GM21576 (cell line): ENCODE measurements around the gene TFR2.
A peak's percentile ranks its signal among the peaks of the same experiment; 100 is the strongest.

Source experiments
- ATAC-seq: cut with Tn5 transposase; IDR thresholded peaks from one replicate; pipeline ENCODE4 v1.9.1; 2021; ENCODE audit warnings: mild to moderate bottlenecking, moderate library complexity; ENCODE audit not compliant: unreplicated experiment

TFR2 gene

DNA sequence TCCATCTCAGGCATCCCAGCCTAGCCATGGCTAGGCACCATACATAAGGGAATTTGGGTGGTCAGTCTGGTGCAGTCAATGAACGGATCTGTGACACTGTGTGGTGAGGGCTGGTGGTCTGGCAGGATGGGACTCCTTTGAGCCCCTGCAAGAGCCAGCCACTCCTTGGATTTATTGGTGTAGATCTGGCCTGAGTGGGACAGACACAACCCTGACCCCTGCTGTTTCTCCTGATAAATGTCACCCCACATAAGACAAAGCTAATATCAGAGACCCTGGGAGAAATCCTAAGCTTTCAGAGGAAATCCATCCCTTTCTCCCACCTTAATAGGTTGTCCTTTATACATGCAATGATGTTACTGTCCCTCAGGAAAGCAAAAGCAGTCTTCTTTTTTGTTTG, 52.9 kb downstream of the TFR2 start:
- ATAC-seq: no peak

DNA sequence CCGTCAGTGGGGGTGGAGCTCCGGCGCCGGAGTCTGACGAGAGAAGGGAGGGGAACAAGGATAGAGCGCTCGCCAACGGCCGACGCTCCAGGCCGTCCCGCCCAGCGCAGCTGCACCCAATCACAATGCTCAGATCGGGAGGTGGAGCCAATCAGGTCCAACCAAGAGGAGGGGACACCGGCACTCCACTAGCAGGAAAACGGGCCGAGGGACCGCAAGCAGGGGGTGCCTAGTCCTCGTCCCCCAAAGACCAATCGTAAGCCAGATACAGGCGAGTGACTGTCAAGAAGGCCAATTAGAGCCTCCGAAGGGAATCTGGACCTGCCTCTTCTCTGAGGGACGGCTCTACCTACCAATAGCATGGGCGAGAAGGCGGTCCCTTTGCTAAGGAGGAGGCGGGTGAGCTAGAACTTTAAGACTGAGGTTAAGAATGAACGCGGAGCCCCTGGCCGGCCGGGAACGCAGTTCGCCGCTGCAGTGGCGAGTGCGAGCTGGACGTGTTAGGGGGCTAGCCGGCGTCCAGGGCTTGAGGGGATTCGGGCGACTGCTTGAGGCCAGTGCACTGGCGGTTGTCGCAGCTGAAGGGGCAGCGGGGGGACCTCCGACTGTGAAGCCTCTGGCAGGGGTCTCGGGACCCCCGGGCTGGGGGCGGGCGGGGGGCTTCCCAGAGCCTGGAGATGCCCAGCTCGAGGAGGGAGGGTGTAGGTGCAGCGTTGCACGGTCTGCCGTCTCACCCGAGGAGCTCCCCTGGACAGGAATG, 54.9 kb downstream of the TFR2 start, which contains the start of gene FBXO24:
TSS of gene FBXO24 (plus strand) at position 63 of the 760 bp plus-strand sequence. CDS start at position 361, 298 bp downstream.
- ATAC-seq: peak; percentile 78

DNA sequence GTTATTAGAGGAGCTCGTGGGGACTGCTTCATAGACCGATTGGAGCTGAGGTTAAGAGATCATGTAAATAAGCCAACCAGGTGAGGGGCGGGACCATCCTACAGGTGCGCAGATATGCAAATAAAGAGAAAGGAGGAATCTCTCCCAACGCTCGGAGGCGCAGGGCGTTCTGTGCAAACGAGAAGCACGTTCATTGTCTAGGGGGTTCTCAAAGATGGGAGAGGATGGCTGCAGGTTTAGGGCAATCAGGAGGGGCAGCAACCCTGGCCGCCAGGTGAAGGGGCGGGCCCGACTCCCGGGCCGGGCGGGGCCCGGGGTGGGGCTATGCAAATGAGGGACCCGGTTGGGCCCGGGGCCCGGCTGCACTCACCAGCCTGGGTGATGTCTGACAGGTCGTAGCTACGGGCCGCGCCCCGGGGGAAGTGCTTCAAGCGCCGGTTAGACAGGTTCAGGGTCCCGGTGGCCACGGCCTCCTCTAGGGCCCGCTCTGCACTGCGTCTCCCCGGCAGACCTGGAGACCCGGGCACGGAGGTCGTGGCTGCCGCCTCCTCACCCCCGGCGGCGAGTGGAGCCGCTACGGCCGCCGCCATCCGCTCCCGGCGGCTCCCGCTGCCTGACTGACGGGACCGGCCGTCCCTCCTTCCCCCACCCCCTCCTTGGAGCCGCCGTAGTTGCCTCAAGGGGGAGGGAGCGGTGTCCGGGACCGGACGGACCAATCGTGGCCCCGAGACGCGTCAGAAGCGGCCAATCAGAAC, 55.7 kb downstream of the TFR2 start, which contains the start of gene LRCH4:
TSS of gene LRCH4 (minus strand) at position 619 of the 755 bp plus-strand sequence. CDS start at position 590, 29 bp downstream.
- peak; percentile 23 for ATAC-seq

DNA sequence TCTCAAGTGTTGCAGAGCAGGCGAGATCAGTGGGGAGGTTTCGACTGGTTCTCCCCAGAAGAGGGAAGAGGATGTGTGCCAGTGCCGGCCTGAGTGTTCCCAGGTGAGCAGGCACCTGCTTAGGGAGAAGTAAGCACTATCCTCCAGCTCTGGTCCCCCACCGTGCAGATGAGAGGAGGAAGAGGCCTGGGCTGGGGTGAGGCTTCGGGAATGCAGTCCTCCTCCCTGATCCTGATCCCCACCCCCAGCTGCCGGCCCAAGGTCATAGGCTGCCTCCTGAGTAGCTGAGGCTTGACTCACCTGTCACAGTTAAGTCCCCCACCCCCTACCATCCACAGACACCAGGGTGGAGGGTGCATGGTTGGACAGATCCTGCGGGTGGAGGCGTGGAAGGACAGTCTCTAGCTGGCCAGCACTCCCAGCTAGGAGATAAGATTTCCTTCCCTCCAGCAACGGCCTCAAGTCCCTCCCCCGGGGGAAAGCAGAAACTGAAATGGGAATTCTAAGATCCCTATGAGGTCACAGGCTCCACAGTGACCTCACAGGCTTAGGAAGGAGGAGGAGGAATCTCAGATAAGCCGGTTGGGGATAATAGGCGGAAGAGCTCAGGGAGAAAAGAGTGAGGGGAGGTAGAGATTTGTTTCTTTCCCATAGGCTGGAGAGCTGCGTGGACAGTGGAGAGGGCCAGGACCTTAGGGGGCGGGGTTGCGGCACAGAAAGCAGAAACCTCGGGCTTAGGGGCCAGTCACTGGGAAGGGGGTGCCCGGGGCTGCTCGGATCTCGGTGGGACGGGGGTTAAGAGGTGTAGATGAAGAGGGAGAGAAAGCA, 56.5 kb downstream of the TFR2 start:
- ATAC-seq: no peak

DNA sequence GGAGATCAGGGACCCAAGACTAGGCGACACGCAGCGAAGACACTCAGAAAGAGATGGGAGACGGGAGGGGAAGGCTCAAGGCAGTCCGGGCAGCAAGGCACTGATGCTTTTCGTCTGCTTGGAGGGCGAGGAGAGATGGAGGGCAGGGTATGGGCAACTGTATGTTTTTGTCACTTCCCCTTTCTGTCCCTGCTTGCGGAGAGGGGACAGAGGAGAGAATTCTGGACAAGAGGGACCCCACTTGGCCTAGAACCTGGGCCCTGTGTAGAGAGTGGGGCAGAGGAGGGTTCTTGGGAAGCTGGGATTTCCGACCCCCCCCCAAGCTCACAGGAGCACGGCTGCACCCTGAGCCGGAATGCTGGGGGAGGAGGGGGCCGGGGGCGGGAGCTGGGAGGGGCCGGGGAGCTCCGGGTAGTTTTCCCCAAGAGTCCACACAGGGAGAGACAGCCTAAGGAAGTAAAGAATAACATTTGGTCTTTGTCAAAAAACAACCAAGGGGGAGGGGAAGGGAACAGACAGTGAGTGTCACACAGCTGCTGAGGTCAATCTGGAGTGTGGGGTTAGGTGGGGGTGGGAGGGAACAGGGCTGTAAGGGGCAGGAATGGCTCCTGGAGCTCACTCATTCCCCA, 57.2 kb downstream of the TFR2 start:
- no peak for ATAC-seq

DNA sequence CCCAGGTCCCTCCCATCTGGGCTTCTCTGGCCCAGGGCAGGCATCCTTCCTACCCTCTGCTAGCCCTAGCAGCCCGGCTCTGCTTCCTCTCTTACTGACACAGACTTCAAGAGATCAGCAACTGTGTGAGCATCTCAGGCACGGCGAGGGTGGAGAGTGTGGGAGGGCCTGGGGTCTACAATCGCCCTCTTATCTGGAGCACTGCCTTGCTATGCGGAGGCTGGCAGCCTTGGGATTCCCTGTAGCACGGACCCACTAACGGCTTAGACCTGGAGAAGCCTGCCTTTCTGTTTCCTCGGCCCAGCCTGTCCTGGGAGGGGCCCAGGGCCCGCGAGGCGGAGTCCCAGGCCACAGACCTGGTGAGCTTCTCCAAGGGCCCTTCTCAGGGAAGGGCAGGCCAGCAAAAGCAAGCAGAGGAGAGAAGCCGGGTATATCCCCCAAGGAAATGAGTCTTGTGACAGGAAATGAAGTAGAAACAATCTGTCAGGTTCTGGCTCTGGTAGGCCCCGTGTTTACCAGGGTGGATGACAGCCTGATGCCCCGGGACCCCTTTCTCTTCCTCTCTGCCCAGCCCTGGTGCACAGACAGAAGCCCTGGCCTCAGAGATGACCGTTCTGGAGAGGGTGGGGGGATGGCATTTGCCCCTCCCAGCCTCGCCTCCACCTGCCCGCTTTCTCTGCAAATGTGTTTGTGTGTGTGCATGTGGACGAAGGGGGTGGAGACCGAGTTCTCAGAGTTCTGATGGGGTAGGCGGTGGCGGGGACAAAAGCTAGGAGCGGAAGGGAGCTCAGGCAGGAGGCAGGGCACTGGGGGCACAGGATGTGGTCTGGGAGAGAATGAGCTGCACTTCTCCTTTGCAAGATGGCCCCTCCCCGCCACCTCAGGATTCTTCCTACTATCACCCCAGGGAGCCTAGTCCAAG, 58.0 kb downstream of the TFR2 start:
- no peak for ATAC-seq

DNA sequence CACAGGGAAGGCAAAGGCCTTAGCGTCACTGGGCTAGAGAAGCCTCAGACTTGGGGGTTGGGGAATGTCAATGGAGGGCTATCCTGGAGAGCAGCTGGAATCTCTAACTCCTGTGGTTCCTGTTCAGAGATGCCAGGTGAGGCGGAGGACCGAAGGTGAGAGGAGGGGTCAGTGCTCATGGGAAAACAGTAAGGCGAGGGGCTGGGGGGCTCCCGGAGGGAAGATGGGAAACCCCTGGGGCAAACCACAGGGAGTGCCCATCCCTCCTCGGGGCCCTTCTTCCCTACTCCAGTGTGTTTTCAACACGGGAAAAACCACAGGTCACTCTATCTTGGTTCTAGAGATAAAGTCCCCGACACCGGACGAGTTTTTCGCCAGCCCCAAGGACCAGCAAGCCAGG, 58.7 kb downstream of the TFR2 start:
- ATAC-seq: no peak

DNA sequence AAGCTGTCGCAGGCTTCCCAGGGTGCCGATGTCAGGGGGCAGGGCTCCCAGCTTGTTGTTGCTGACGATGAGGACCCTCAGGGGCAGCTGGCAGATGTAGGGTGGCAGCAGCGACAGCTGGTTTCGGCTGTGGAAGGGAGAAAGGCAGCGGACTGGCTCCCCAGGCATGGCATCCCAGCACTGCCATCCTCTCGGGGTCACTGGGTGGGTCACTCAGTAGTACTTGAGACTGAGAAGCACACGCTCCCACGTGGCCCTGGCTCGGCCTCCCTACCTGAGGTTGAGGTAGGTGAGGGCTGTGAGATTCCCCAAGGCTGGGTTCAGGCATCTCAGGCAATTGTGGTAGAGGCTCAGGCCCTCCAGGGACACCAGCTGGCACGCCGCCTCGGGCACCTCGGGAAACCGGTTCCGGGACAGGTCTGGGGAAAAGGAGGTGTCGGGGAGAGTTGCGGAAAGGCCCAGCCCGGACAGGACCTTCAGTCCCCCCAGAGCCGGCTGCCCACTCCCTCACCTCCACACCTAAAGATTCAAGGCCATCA, 59.2 kb downstream of the TFR2 start:
- no peak for ATAC-seq

DNA sequence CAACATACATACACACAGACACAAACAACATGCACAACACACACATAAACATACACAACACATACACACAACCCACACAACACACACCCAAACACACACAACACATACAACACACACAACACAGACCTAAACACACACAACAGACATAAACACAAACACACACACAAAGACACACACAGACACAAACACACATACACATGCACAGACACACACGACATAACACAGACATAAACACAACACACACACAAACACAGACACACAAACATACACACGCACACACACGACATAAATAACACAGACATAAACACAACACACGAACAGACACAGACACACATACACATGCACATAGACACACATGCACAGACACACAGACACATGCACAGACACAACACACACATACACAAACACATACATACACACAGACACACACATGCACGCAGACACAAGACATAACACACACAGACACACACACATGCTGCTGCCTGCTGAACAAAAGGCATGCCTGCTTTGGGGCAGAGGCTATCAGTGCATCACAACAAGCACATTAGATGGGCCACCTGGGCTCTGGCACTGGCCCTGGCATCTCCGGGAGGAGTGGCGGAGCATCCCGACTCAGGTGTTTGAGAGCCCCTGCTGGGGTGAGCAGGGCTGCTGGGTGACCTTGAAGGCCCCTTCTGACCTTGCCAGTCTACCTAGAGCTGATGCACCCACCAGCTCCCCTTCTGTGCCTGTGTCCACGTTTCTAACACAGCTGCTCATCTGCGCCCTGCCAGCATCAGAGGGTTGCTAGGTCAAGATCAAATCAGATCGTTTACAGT, 60.7 kb downstream of the TFR2 start:
- ATAC-seq: no peak

DNA sequence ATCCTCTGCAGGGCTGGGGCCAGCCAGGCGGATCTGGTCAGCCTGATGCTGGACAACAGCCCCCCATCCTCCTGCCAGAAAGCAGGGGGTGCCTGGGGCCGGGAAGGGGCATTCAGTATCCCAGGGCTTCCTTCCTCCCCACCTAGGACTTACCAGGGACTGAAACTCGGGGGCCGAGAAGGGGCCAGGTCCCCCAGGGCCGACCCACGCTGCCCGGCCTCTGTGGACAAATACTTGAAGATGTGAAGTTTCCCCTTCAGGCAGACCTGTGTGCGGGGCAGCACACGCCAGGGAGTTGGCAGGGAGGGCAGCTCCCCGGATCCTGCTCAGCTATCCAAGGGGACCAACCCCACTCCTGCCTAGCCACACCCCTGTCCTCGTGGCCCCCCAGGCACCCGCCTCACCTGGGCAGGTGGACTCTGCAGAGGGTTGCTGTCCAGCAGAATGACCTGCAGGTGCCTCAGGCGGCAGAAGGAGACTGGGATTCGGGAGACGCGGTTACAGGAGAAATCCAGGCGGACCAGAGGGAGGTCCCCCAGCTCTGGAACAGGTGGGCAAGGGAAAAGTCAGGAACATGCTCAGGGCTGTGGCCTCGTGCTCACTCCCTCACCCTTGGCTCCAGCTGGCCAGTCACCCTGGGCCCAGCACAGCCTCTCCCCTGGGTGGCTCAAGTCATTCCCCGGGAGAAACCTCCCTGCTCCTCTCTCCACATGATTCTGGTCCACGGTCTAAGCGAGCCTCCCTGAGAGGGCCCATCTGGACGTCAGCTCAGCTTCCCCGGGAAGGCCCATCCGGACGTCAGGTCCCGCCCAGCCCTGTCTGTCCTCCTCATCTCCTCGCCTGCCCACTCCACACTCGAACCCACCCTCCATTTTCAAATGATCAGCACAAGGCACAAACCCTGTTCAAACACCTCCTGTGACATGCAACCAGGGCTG, 62.8 kb downstream of the TFR2 start:
- ATAC-seq: no peak

DNA sequence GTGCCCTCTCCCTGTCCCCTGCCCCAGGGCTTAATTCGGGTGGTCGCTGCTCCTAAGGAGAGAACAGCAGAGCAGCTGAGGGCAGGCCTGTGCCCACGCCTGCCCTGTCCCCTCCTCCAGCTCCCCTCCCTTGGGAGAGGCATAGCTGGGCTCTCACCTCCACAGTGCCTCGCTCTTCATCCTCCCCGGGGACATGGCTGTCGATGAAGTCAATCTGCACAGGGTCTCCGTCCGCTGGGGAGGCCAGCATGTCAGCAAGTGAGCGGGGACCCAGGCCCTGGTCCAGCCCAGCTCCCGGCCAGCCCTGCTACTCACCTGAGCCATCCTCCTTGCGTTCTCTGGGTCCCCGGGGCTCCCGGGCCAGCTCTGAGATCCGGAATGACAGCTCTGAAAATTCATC, 63.8 kb downstream of the TFR2 start:
- ATAC-seq: no peak

DNA sequence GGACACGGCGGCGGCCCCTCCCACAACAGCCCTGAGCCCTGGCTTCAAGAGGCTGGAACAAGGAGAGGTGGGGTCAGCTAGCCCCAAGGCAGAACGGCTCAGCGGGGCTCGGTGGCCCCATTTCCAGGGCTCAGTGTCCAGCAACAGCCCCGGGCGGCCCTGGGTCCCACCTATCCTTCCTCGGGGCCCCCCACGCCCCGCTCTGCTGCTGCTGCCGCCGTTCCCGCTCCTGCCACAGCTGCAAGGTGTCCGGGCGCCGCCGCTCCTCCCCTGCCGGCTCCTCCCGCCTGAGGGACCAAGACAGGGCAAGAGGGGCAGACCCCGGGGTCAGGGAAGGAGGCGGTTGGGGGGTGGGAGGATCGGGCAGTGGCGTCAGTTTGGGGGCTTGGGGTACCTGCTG, 64.2 kb downstream of the TFR2 start:
- ATAC-seq: no peak

DNA sequence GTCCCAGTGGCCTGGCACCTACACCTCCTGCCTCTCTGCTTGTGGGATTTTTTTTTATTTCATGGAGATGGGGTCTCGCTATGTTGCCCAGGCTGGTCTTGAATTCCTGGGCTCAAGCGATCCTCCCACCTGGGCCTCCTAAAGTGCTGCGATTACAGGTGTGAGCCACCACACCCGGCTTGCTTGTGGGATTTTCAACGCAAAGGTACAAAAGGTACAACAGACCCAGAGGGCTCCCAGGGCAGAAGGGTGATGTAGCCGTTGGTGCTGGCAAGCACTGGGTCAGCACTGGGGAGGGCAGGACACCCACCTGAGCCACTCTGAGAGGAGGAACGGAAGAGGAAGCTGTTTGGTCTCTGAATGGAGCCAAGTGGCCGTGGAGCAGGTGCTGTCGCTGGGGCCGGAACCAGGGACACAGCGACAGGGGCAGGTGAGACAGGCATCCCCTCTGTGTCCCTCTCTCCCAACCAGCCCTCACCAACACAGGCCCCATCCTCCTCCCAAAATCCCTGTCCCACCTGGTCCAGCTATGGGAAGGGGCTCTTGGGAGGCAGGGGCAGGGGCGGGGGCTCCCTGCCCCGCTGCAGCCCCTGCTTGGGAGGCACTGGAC, 64.9 kb downstream of the TFR2 start:
- ATAC-seq: no peak

DNA sequence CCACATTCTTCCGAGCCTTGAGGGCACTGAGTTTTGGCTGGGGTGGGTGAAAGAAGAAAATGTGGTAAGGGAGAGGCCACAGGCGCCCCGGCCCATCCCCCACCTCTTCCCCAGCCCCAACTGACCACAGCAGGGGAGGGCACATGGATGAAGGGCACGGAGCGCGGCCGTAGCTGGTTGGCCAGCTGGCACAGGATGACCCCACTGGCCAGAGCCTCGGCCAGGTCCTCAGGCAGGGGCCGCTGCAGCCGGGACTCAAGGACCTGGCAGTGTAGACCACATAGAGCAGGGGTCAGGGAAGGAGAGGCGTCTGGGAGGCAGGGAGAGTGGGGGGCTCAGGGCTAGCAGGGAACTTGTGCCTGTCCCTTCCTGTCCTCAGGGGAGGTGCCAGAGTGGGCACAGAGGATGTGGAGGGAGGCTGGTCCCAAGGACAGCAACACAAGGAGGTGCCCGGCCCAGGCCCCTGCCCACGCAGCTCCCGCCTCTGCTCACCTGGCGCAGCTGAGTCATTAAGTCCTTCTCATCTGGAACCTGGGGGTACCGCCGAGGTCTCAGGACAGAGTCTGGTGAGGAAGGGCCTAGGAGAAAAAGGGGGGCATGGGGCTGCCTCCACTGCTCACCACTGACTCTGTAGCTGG, 65.5 kb downstream of the TFR2 start:
- no peak for ATAC-seq

DNA sequence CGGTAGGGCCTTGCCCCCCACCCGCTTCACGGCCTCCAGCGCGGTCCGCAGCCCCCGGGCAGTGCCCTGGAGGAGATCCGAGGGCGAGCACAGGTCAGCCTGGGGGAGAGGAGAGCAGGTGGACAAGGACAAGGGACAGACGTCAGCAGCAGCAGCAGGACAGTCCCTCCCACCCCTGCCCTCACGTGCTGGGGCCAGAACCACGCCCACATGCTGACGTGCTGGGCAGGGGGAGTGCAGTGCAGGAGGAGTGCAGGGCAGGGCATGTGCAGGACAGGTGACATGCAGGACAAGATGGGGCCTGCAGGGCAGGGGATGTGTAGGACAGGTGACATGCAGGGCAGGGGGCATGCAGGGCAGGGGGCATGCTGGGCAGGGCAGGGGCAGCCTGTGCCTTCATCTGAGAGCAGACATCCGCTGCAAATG, 66.1 kb downstream of the TFR2 start:
- no peak for ATAC-seq

DNA sequence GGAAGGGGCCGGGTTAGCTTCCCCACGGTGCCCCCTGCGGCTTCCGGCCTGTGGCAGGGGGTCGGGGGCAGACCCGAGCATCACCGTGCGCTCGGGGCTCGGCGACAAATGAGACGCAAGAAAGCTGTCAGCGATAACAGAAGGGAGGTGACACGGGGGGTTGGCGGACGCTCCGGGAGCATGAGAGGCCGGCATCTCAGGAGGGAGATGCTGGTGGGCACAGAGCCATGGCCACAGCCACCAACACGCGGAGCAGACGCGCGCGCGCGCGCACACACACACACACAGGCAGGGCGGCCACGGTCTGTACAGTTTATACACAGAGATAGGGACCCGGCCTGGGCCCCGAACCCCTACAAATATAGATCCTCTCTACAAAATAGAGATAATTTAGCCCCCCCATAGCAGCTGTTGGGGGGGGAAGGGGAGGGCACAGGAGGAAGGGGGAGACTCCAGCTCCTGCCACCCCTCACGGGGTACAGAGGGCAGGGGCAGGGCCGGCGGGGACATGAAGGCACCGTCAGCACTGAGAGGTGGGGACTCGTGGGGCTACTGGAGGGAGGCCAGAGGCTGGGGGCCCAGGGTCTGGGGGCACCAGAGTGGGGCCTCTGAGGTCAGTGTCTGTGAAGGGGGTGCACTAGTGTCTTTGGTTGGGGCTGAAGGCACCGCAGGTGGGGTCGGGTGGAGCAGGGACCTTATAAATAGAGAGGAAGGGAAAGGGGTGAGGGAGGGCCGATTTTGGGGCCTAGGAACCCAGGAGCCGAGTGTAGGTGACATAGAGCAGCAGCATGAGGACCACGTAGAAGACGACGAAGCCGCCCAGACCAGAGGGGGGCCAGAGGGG, 66.8 kb downstream of the TFR2 start:
- ATAC-seq: no peak
